NCI-H2196 (cell line): ENCODE data around the gene CAMTA1.
"Not testable (repeated sequence)": the region's sequence is repeated elsewhere in the genome, so short reads cannot be mapped to it uniquely, and the experiment has no call there.

Experiments
- DNase-seq: peaks from one replicate; lab custom pipeline; 2025; ENCODE audit not compliant: unreplicated experiment; lab: John Stamatoyannopoulos, UW

The CAMTA1 gene

DNA sequence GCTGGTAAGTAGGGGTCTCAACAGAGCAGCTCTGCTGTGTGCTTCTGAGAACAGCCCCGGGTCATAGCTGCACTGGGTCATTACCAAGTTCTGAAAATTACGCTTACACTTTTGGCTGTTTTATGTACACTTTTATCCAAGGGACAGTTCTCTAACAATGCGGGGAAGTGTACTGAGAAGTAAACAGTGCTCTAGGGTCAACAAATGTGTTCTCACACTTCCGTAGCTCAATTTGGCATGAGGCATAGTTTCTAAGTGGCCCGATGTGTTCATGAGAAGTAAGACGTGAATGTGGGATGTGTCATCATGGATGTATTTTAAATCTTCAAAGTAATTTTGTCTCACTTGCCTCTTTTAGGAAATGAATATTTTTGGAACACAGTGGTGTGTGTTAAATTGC, 975.0 kb downstream of the CAMTA1 start:
- no peak for DNase-seq

DNA sequence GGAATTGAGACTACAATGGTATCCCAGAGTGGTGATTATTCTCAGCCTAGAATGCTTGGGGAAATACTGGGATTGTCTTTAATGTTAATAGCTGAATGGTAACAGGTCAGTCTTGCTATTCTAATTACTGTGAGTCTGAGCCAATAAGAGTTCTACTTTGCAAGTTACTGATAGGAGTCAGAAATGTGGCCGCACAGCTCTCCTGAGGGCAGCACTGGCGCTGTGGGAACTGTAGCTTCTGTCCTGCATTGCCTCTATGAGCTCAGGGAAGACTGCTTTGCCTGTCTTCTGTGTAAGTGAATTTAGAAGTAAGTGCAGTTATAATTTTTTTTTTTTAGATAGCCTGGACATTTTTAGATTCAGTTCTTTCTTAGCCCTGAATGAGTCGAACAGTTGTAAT, 975.8 kb downstream of the CAMTA1 start:
- DNase-seq = no peak

DNA sequence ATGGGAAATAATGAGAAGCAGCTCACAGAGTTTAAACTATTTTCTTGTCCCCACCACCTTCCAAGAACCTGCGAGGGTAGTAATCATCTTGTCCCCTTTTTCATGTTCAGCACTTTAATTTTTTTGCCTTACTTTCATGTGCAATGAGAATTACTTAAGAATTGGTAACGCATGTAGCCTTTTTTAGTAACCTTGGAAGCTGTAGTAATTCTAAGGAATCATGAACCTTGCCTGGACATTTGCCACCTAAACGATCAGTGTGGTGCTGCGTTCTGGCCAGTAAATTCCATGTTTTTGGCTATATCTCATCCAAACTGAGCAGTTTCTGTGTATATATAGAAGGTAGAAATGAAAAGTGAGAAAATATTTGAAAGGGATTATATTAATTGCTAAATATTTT, 981.9 kb downstream of the CAMTA1 start:
- no peak for DNase-seq

- no peak for DNase-seq
Measured at GRCh38 chr1:7768583-7768982, 983.3 kb downstream of the CAMTA1 start.

DNA sequence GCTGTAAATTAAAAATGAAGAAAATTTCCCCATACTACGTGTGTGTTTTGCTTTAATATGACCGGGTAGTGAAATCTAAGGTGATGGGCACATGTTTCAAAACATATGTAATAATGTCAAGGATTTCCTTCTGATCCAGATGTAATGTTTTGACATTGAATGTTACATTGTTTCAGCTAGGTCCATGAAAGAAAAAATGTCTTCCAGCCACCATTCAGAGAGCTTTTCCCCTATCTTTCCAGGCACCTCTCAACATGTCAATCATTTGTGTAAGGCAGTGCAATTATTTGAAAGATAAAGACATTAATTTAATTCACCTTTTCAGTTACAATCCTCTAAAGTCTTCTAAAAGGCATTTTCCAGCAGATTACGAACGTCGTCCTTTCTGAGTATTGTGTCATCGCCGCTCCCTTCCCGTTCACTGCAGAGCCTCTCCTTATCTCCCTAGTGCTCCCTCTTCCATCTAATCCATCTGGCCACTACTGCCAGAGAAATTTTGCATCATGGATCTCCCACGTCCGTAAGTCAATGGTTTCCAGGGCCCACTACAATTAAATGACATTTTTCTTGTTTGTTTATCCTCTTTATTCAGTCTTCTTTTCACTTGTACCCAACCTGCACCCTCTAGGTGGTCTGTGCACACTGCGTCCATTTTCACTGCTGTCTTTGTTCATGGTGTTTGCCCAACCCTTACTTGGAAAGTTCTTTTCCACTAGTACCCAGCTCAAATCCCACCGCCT, 984.6 kb downstream of the CAMTA1 start:
- no peak for DNase-seq

DNA sequence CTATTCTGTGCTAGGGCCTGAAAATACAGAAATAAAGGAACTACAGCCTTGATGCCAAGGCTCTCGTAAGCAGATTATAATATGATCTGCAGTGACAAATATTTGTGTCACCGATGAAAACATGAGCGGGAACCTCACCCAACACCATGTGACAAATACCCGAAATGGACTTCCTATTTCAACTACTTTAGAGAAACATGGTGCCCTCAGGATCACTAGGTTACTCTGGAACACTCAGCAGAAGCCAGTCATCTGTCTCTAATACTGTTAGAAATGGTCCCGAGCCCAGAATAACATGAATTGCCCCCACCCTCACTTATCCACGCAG, 985.4 kb downstream of the CAMTA1 start:
- no peak for DNase-seq

- DNase-seq = peak; percentile 77
Measured at GRCh38 chr1:7770997-7771822, 986.0 kb downstream of the CAMTA1 start, which contains the start of gene VAMP3. VAMP3 (plus strand) TSS chr1:7771296; CDS start chr1:7771384, 88 bp downstream.

DNA sequence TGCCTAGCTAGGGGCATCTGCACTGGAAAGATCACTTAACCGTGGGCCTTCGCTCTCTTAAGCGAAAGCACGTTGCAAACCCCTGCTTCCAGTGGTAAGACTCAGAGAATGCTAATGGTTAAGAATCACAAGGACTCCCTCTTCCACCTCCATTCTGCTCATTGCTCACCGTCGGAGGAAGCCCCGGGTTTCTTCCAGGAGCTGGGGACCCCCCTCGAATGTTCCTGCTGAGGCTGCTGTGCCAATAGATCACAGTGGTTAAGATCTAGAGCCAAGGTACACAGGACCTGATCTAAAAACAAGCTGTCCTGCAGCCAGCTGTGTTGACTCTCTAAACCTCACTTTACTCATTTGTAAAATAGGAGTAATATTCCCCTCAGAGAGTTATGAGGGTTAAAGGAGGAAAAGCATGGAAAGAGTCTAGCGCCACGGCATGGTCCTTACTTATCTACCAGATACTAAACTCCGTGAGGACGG, 986.6 kb downstream of the CAMTA1 start:
- no peak for DNase-seq

GRCh38 chr1:7777591-7777990, 992.3 kb downstream of the CAMTA1 start:
- no peak for DNase-seq

DNA sequence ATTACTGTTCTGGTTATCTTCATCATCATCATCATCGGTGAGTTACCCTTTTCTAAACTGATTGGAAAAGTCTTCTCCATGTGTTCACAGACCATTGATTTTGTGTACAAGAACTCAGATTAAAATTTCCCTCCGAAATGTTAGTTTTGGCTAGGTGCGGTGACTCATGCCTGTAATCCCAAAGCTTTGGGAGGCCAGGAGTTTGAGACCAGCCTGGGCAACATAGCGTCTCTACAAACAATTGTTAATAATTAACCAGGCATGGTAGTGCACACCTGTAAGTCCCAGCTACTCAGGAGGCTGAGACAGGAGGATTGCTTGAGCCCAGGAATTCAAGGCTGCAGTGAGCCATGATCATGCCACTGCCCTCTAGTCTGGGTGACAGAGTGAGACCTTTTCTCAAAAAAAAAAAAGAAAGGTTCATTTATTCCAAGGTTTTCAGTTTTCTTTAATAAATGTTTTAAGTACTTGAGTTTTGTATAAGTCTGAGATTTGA, 992.9 kb downstream of the CAMTA1 start:
- DNase-seq = no peak

GRCh38 chr1:7780976-7781375, 995.7 kb downstream of the CAMTA1 start:
- DNase-seq = no peak

DNA sequence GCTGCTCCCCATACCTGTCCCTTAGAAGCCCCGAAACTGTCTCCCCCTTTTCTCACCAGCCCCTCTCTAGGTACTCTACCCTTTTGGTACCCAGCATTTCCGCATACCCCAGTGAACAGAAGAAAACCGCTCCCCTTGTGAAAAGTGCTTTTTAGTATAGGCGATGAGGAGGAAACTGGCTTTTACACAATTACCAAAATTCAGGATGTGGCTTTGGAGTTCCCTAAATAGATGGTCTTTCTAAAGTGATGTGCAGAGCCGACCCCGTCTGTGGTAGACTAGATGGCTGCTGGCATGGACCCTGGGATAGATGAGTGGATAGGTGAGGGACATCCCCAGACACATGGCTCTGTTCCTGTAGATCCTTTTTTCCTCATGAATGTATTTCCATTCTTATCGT, 996.2 kb downstream of the CAMTA1 start:
- no peak for DNase-seq

DNA sequence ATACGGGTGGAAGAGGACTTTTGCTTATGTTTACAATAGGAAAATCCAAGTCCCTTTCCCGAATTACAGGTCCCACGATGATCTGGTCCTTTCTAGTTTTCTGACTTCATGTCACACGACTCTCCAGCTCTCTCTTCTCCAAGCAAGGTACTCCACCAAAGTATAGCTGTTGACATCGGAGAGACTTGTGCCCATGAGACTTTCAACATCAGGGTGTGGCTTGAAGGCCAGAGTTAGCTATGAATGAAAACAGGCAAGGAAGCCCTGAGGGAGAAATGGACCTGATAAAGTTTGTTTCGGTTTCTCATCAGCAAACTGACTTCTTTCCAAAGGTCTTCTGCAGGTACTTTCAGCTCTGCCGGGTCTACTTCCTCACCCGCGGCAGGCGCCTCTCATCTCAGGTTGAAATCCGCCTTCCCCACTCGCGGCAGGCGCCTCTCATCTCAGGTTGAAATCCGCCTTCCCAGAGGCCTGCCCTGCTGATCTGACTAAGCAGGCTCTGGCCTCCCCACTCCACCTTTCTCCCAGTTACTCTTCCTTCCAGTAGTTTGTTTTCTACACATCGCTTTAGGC, 996.8 kb downstream of the CAMTA1 start:
- DNase-seq = no peak

GRCh38 chr1:7783178-7783711, 998.0 kb downstream of the CAMTA1 start:
- DNase-seq = peak; percentile 76

GRCh38 chr1:7783826-7784491, 998.7 kb downstream of the CAMTA1 start, which contains the start of gene PER3:
PER3 (plus strand) TSS chr1:7784291; CDS start chr1:7784878, 587 bp downstream.
- peak; percentile 99 for DNase-seq

- DNase-seq = peak; percentile 53
Measured at GRCh38 chr1:7784492-7785071, 999.3 kb downstream of the CAMTA1 start.

- no peak for DNase-seq
Measured at GRCh38 chr1:7785108-7785507, 999.9 kb downstream of the CAMTA1 start.

GRCh38 chr1:7786795-7787194, 1001.5 kb downstream of the CAMTA1 start:
- DNase-seq = no peak

DNA sequence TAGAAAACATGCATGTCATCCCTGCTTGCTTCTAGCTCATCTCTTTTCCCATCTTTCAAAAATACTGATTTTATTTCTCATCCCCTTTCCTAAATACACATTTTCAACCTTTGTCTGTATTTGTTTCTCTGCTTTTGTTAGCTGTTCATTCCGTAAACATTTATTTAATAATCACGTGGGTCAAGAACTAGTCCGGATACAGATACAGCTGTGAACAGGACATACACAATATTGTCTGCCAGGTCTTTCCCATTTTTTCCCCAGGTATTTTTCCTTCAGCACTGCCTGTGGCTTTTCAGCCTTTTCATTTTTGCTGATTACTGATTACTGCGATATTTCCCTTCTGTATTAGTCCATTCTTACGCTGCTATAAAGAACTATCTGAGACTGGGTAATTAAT, 1004.6 kb downstream of the CAMTA1 start:
- DNase-seq = no peak

DNA sequence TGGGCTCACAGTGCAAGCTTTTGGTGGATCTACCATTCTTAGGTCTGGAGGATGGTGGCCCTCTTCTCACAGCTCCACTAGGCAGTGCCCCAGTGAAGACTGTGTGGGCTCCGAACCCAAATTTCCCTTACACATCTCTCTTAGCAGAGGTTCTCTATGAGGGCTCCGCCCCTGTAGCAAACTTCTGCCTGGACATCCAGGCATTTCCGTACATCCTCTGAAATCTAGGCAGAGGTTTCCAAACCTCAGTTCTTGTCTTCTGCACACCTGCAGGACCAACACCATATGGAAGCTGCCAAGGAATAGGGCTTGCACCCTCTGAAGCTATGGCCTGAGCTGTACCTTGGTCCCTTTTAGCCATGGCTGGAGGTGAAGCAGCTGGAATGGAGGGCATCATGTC, 1005.8 kb downstream of the CAMTA1 start:
- not testable (repeated sequence) for DNase-seq
